PC-3 (cell line): ENCODE data around the gene ARFGAP1. TPM values are rescaled to one million over a fixed set of nuclear protein-coding genes. Genes with fewer than 3 reads are reported as not detected.

Experiments
- ATAC-seq: fragments of 200-7000 bp; cut with Tn5 transposase; 2 replicates; pipeline ENCODE4 v1.9.1; 2020; ENCODE audit warnings: mild to moderate bottlenecking, moderate library complexity
- BruUV-seq: library from RNA; stranded (reverse); fragments of 400-500 nt; replicated peaks from 2 replicates; lab custom pipeline; 2021; lab: Mats Ljungman, UMichigan
- CTCF ChIA-PET: fragments of 300-600 bp; sonication (Branson Sonifier 250); formaldehyde crosslinking; loops from one replicate; lab custom pipeline; 2022; ENCODE audit warnings: antibody characterized with exemption; lab: Charles Lee
- POLR2A ChIA-PET: fragments of 300-600 bp; sonication (Branson Sonifier 250); formaldehyde crosslinking; loops from one replicate; lab custom pipeline; 2022; ENCODE audit warnings: antibody characterized with exemption; ENCODE audit not compliant: unreplicated experiment; lab: Charles Lee
- DNase-seq: peaks from one replicate; pipeline ENCODE4 v3.0.0-alpha.2; 2015
- H2AFZ ChIP-seq: fragments of 300-600 bp; sonication (generic); 2 replicates; pipeline ENCODE4 v1.6.0; 2016; ENCODE audit warnings: antibody characterized with exemption, low read length
- H3F3A ChIP-seq: fragments of 300-600 bp; sonication (generic); one replicate; pipeline ENCODE4 v1.6.0; 2017; ENCODE audit warnings: antibody characterized with exemption, low read length, control low read depth, mild to moderate bottlenecking; ENCODE audit not compliant: unreplicated experiment
- H3K27ac ChIP-seq: fragments of 300-600 bp; sonication (generic); 2 replicates; pipeline ENCODE4 v1.5.1; 2016; ENCODE audit warnings: mild to moderate bottlenecking, low read length
- H3K27me3 ChIP-seq: fragments of 300-600 bp; sonication (generic); 2 replicates; pipeline ENCODE4 v1.6.1; 2016; ENCODE audit warnings: low read length, mixed read lengths
- H3K36me3 ChIP-seq: fragments of 300-600 bp; sonication (generic); 2 replicates; pipeline ENCODE4 v1.6.1; 2016; ENCODE audit warnings: low read depth, mixed run types, low read length, mixed read lengths
- H3K4me1 ChIP-seq: fragments of 300-600 bp; sonication (generic); 2 replicates; pipeline ENCODE4 v1.5.1; 2016; ENCODE audit warnings: low read length; ENCODE audit not compliant: insufficient read depth
- H3K4me2 ChIP-seq: fragments of 300-600 bp; sonication (generic); 2 replicates; pipeline ENCODE4 v1.6.0; 2016; ENCODE audit warnings: low read length
- H3K4me3 ChIP-seq: fragments of 300-600 bp; sonication (generic); 2 replicates; pipeline ENCODE4 v1.5.1; 2016; ENCODE audit warnings: mild to moderate bottlenecking, low read length, mixed read lengths
- H3K79me2 ChIP-seq: fragments of 300-600 bp; sonication (generic); 2 replicates; pipeline ENCODE4 v1.6.1; 2017; ENCODE audit warnings: low read length, mixed read lengths
- H3K9ac ChIP-seq: fragments of 300-600 bp; sonication (generic); 2 replicates; pipeline ENCODE4 v1.6.0; 2016; ENCODE audit warnings: mild to moderate bottlenecking, low read length
- H3K9me2 ChIP-seq: fragments of 300-600 bp; sonication (generic); replicated peaks from 2 replicates; pipeline ENCODE4 v1.6.1; 2016; ENCODE audit warnings: mixed run types, low read length, mixed read lengths
- H3K9me3 ChIP-seq: fragments of 300-600 bp; sonication (generic); 2 replicates; pipeline ENCODE4 v1.6.1; 2016; ENCODE audit warnings: low read length, mixed read lengths
- H4K20me1 ChIP-seq: fragments of 300-600 bp; sonication (generic); 2 replicates; pipeline ENCODE4 v1.6.1; 2016; ENCODE audit warnings: low read length, mixed read lengths
- CTCF ChIP-seq: fragments of 300-600 bp; sonication (generic); conservative IDR thresholded peaks from 2 replicates; pipeline ENCODE4 v1.5.1; 2017; ENCODE audit warnings: antibody characterized with exemption, low read depth, mild to moderate bottlenecking, low read length
- EZH2 ChIP-seq: fragments of 300-600 bp; sonication (generic); IDR thresholded peaks from one replicate; pipeline ENCODE4 v1.6.1; 2017; ENCODE audit warnings: antibody characterized with exemption, mild to moderate bottlenecking, low read length; ENCODE audit not compliant: unreplicated experiment
- EZH2phosphoT487 ChIP-seq: fragments of 300-600 bp; sonication (generic); IDR thresholded peaks from 2 replicates; pipeline ENCODE4 v1.6.1; 2018; ENCODE audit warnings: mild to moderate bottlenecking, antibody characterized with exemption, low read length, borderline replicate concordance
- intact Hi-C: fragments of 100-400 bp; cut with micrococcal nuclease; formaldehyde crosslinking; loops from 2 replicates; pipeline ENCODE4 v1.9.0; 2023
- total RNA-seq: library from RNA; depleted of rRNA; stranded (reverse); fragments of >200 nt; gene quantifications from 2 replicates; pipeline ENCODE4 v1.2.3, GENCODE V29; 2014

The ARFGAP1 gene
- total RNA-seq, 1 experiment from 2014 or later, result 75.6 TPM

- H3K9ac ChIP-seq, result no peak overlapping the region
- ChIA-PET CTCF (no interaction called here), POLR2A (no interaction called here)
- H3K36me3 ChIP-seq, result peaks cover 21% of the 10 kb centered on the region; the same call in 1 of the 2 replicates
- TF ChIP-seq CTCF (no peak), EZH2phosphoT487 (no peak), EZH2 (no peak)
- BruUV-seq, result no TSS peak
- H3K4me1 ChIP-seq, result no peaks in the 10 kb centered on the region
- ATAC-seq (no peak), DNase-seq (no peak)
- no peaks in the 10 kb centered on the region for H4K20me1 ChIP-seq
- no peaks in the 10 kb centered on the region for H3K79me2 ChIP-seq
- intact Hi-C loops, result no loop called here
- no peak overlapping the region for H3K4me3 ChIP-seq
- H3F3A ChIP-seq, result no peaks in the 10 kb centered on the region
- no peak overlapping the region for H3K27ac ChIP-seq
- H3K4me2 ChIP-seq, result no peak overlapping the region
- no peaks in the 10 kb centered on the region for H3K27me3 ChIP-seq
- no peaks in the 10 kb centered on the region for H3K9me2 ChIP-seq
- no peaks in the 10 kb centered on the region for H3K9me3 ChIP-seq
- no peak overlapping the region for H2AFZ ChIP-seq
These were observed 10.9 kb downstream of the ARFGAP1 start for GRCh38 chr20:63283397-63284082.

GRCh38 chr20:63284083-63284440, 11.4 kb downstream of the ARFGAP1 start:
- no peaks in the 10 kb centered on the region for H4K20me1 ChIP-seq
- no peak overlapping the region for H2AFZ ChIP-seq
- BruUV-seq, result no TSS peak
- DNase-seq (no peak), ATAC-seq (no peak)
- no peak overlapping the region for H3K4me3 ChIP-seq
- ChIA-PET POLR2A (no interaction called here), CTCF (no interaction called here)
- no peak overlapping the region for H3K9ac ChIP-seq
- H3K4me2 ChIP-seq, result no peak overlapping the region
- H3K4me1 ChIP-seq, result no peaks in the 10 kb centered on the region
- peaks cover 15% of the 10 kb centered on the region; the same call in 1 of the 2 replicates for H3K36me3 ChIP-seq
- no peaks in the 10 kb centered on the region for H3F3A ChIP-seq
- intact Hi-C loops, result no loop called here
- no peaks in the 10 kb centered on the region for H3K9me3 ChIP-seq
- H3K79me2 ChIP-seq, result no peaks in the 10 kb centered on the region
- TF ChIP-seq CTCF (no peak), EZH2phosphoT487 (no peak), EZH2 (no peak)
- no peaks in the 10 kb centered on the region for H3K27me3 ChIP-seq
- no peak overlapping the region for H3K27ac ChIP-seq
- no peaks in the 10 kb centered on the region for H3K9me2 ChIP-seq

- H4K20me1 ChIP-seq, result no peaks in the 10 kb centered on the region
- no peaks in the 10 kb centered on the region for H3K79me2 ChIP-seq
- no peaks in the 10 kb centered on the region for H3F3A ChIP-seq
- H3K27me3 ChIP-seq, result no peaks in the 10 kb centered on the region
- H3K9ac ChIP-seq, result no peak overlapping the region
- no peaks in the 10 kb centered on the region for H3K4me1 ChIP-seq
- H3K4me3 ChIP-seq, result no peak overlapping the region
- H3K9me3 ChIP-seq, result no peaks in the 10 kb centered on the region
- H3K27ac ChIP-seq, result no peak overlapping the region
- POLR2A ChIA-PET, result no interaction called here
- no peak overlapping the region for H3K4me2 ChIP-seq
- no peaks in the 10 kb centered on the region for H3K9me2 ChIP-seq
- CTCF ChIA-PET, result interaction anchor here (0.7 kb wide), 1 partner anchor 61 kb away, joined by 3 read pairs; no protein-coding TSS in a partner anchor
- TF ChIP-seq EZH2phosphoT487, result no peak
- TF ChIP-seq EZH2, result no peak
- TF ChIP-seq CTCF, result no peak
- DNase-seq, result no peak
- intact Hi-C loops, result no loop called here
- H3K36me3 ChIP-seq, result peaks cover 12% of the 10 kb centered on the region; the same call in 1 of the 2 replicates
- no peak overlapping the region for H2AFZ ChIP-seq
- no TSS peak for BruUV-seq
- no peak for ATAC-seq
These were observed 11.9 kb downstream of the ARFGAP1 start for GRCh38 chr20:63284544-63284949.
